GM10847 (cell line): Measurements from ENCODE around the gene USP36.

Experiments
- POLR2A ChIP-seq: IDR thresholded peaks from 2 replicates; pipeline ENCODE4 v1.6.1; 2011; ENCODE audit not compliant: insufficient read length; ENCODE audit errors: extremely low read depth

The USP36 gene

GRCh38 chr17:78875363-78876093 lies 34.9 kb upstream of the USP36 start:
- TF ChIP-seq POLR2A: no peak

GRCh38 chr17:78873519-78874340 lies 33.1 kb upstream of the USP36 start:
- TF ChIP-seq POLR2A: no peak

- no peak for TF ChIP-seq POLR2A
These were observed 31.9 kb upstream of the USP36 start for GRCh38 chr17:78872486-78872885.

DNA sequence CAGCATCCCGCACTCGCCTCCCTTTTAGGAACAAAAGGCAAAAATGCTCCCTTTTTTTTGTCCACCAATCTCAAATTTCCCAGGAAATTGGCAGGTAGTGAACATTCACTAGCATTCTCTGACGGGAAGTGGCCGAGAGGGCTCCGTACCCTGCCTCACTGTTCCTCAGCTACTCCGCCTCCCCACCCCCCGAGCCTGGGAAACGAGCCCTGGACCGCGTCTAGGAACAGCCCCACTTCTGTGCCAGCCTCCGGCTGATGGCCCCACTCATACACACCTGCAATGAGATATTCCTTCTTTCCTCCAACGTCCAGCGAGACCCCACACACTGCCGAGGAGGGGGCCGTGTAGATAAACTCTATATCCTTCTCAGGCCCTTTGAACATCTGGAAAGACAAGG lies 30.0 kb upstream of the USP36 start:
- no peak for TF ChIP-seq POLR2A

DNA sequence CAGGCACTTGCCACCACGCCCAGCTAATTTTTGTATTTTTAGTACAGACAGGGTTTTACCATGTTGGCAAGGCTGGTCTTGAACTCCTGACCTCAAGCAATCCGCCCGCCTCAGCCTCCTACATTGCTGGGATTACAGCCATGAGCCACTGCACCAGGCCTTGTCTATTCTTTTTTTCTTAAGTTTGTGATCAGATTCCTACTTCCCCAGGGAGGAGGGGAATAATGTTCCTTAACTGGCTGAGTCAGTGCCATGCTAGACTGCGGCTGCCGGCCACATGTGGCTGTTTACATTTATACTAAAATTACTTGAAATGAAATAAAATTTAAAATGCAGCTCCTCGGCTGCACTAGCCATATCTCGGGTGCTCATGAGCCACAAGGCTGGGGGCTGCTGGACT lies 27.8 kb upstream of the USP36 start:
- no peak for TF ChIP-seq POLR2A

- TF ChIP-seq POLR2A: no peak
These were observed 25.2 kb upstream of the USP36 start for GRCh38 chr17:78865682-78866390.

- TF ChIP-seq POLR2A: no peak
These were observed 23.5 kb upstream of the USP36 start for GRCh38 chr17:78864117-78864516.

- no peak for TF ChIP-seq POLR2A
These were observed 21.7 kb upstream of the USP36 start for GRCh38 chr17:78862073-78863023.

DNA sequence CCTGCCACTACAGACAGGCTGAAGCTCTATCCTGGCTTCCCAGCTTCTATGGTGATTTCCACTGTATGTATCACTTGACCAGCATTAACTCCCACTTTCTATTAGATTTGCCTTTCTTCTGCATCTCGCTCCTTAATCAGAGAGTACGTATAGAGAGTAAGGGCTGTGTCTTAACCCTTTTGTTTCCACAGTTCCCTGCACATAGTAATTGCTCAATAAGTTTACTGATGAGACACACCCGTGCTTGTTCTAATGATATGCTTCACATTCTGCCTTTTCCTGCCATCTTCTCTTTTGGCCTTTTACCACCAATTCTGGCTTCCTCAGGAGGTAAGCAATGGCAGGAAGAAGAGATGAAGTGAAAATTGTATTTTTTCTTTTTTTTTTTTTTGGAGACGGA lies 20.6 kb upstream of the USP36 start:
- no peak for TF ChIP-seq POLR2A

- TF ChIP-seq POLR2A: no peak
These were observed 18.4 kb upstream of the USP36 start for GRCh38 chr17:78859051-78859450.

- TF ChIP-seq POLR2A: no peak
These were observed 16.7 kb upstream of the USP36 start for GRCh38 chr17:78857266-78857665.

GRCh38 chr17:78855561-78856165 lies 15.0 kb upstream of the USP36 start:
- TF ChIP-seq POLR2A: no peak

GRCh38 chr17:78854508-78854907 lies 13.9 kb upstream of the USP36 start:
- no peak for TF ChIP-seq POLR2A

- no peak for TF ChIP-seq POLR2A
These were observed 13.3 kb upstream of the USP36 start for GRCh38 chr17:78853926-78854394.
